ENCODE data around the gene IRF5. TPM values are rescaled to one million over a fixed set of nuclear protein-coding genes. Genes with fewer than 3 reads are reported as not detected.

The IRF5 gene
- polyA plus RNA-seq, 1 donor (not counting 4 experiments of a cell fraction or from before 2014, with no cell fraction given) = 0.88 TPM

GRCh38 chr7:128946936-128947830, 9.5 kb downstream of the IRF5 start:
- H3K4me2 ChIP-seq (ENCODE audit: control insufficient read depth, extremely low read depth, insufficient read depth, low read depth, low read length) = no peak overlapping the region
- H3K9ac ChIP-seq (ENCODE audit: control insufficient read depth, extremely low read depth, insufficient read depth, low read length) = no peak overlapping the region
- H4K20me1 ChIP-seq (ENCODE audit: control insufficient read depth, extremely low read depth, insufficient read depth, low read length) = no peaks in the 10 kb centered on the region
- H3K27me3 ChIP-seq (ENCODE audit: control insufficient read depth, extremely low read depth, insufficient read depth, low read length) = no peaks in the 10 kb centered on the region
- FAIRE-seq (no peak), DNase-seq (ENCODE audit: low read depth, low spot score) (no peak)
- TF ChIP-seq CTCF (optimal IDR thresholded peaks at IDR 0.05 in 1 of 3, IDR thresholded peaks at IDR 0.05 in 1 of 3, conservative IDR thresholded peaks at IDR 0.05 in 1 of 3; ENCODE audit: extremely low read depth in 1 of 3, insufficient read depth in 2 of 3, low read length in 3 of 3) = peak; percentile 13 to 23 (median 19)
- TF ChIP-seq EZH2 (IDR thresholded peaks at IDR 0.05; ENCODE audit: low read length) = no peak
- no peak overlapping the region for H3K4me3 ChIP-seq (ENCODE audit: control insufficient read depth in 2 of 3, extremely low read depth in 1 of 3, insufficient read depth in 2 of 3, low read depth in 1 of 3, low read length in 3 of 3)
- dilution Hi-C loops (cut with MboI; ENCODE audit: extremely low pct_ligation_motif_present, low sequenced_read_pairs) = no loop called here
- no peak overlapping the region for H2AFZ ChIP-seq (ENCODE audit: control insufficient read depth, low read length)
- peaks cover 4% of the 10 kb centered on the region in 2 experiments for H3K36me3 ChIP-seq (ENCODE audit: control insufficient read depth in 2 of 2, extremely low read depth in 1 of 2, insufficient read depth in 2 of 2, low read length in 2 of 2)
- no peaks in the 10 kb centered on the region for H3K4me1 ChIP-seq (ENCODE audit: control insufficient read depth, extremely low read depth, insufficient read depth, low read length)
- no peak overlapping the region for H3K27ac ChIP-seq (ENCODE audit: control insufficient read depth, insufficient read depth, low read length)
- no peaks in the 10 kb centered on the region for H3K9me1 ChIP-seq (ENCODE audit: control insufficient read depth, extremely low read depth, insufficient read depth, low read length)
- no peaks in the 10 kb centered on the region for H3K79me2 ChIP-seq (ENCODE audit: control insufficient read depth, insufficient read depth, low read length)
- no peaks in the 10 kb centered on the region for H3K9me3 ChIP-seq (ENCODE audit: control insufficient read depth, low read depth, low read length)

- Histone ChIP-seq H3K9me1 (ENCODE audit: control insufficient read depth, extremely low read depth, insufficient read depth, low read length) (no peaks in the 10 kb centered on the region), H3K4me1 (ENCODE audit: control insufficient read depth, extremely low read depth, insufficient read depth, low read length) (no peaks in the 10 kb centered on the region), H3K27ac (ENCODE audit: control insufficient read depth, insufficient read depth, low read length) (no peak overlapping the region), H3K9me3 (ENCODE audit: control insufficient read depth, low read depth, low read length) (no peaks in the 10 kb centered on the region), H3K27me3 (ENCODE audit: control insufficient read depth, extremely low read depth, insufficient read depth, low read length) (no peaks in the 10 kb centered on the region), H3K79me2 (ENCODE audit: control insufficient read depth, insufficient read depth, low read length) (no peaks in the 10 kb centered on the region), H3K36me3 (ENCODE audit: control insufficient read depth in 2 of 2, extremely low read depth in 1 of 2, insufficient read depth in 2 of 2, low read length in 2 of 2) (peaks cover 6 to 7% of the 10 kb centered on the region in 2 experiments), H3K4me2 (ENCODE audit: control insufficient read depth, extremely low read depth, insufficient read depth, low read depth, low read length) (no peak overlapping the region), H3K4me3 (ENCODE audit: control insufficient read depth in 2 of 3, extremely low read depth in 1 of 3, insufficient read depth in 2 of 3, low read depth in 1 of 3, low read length in 3 of 3) (no peak overlapping the region), H2AFZ (ENCODE audit: control insufficient read depth, low read length) (no peak overlapping the region), H3K9ac (ENCODE audit: control insufficient read depth, extremely low read depth, insufficient read depth, low read length) (no peak overlapping the region), H4K20me1 (ENCODE audit: control insufficient read depth, extremely low read depth, insufficient read depth, low read length) (no peaks in the 10 kb centered on the region)
- FAIRE-seq (no peak), DNase-seq (ENCODE audit: low read depth, low spot score) (no peak)
- TF ChIP-seq CTCF (optimal IDR thresholded peaks at IDR 0.05 in 1 of 3, IDR thresholded peaks at IDR 0.05 in 1 of 3, conservative IDR thresholded peaks at IDR 0.05 in 1 of 3; ENCODE audit: extremely low read depth in 1 of 3, insufficient read depth in 2 of 3, low read length in 3 of 3) (no peak), EZH2 (IDR thresholded peaks at IDR 0.05; ENCODE audit: low read length) (no peak)
- dilution Hi-C loops (cut with MboI; ENCODE audit: extremely low pct_ligation_motif_present, low sequenced_read_pairs) = no loop called here
These were observed 10.1 kb downstream of the IRF5 start for GRCh38 chr7:128947854-128948253.
